OCI-M2 (cell line): ENCODE data around the gene PRKD1.

Experiments
- DNase-seq: peaks from one replicate; lab custom pipeline; 2025; ENCODE audit not compliant: unreplicated experiment; lab: John Stamatoyannopoulos, UW

PRKD1 gene

GRCh38 chr14:29630566-29631160 lies 297.0 kb downstream of the PRKD1 start:
- DNase-seq = no peak

- no peak for DNase-seq
These were observed 297.8 kb downstream of the PRKD1 start for GRCh38 chr14:29629839-29630238.

DNA sequence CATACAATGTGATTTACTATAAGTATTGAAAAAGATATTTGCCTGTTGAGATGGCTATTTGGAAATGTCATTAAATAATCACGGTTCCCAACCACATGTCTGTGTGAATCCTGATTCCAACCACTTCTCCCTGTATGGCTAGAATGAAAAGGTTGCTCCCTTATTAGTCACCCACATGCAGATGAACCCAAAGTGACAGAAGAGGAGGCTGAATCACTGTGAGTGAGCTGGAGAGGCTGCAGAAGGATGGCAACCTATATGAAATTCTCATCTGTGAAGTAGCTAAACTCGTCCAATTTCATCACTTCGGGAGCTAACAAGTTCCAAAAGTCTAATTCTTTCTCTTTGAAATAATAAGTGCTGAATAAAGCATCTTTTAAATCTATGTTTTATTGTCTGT lies 300.5 kb downstream of the PRKD1 start:
- DNase-seq = no peak

GRCh38 chr14:29618323-29619067 lies 309.2 kb downstream of the PRKD1 start:
- no peak for DNase-seq

- no peak for DNase-seq
These were observed 310.7 kb downstream of the PRKD1 start for GRCh38 chr14:29616922-29617321.

DNA sequence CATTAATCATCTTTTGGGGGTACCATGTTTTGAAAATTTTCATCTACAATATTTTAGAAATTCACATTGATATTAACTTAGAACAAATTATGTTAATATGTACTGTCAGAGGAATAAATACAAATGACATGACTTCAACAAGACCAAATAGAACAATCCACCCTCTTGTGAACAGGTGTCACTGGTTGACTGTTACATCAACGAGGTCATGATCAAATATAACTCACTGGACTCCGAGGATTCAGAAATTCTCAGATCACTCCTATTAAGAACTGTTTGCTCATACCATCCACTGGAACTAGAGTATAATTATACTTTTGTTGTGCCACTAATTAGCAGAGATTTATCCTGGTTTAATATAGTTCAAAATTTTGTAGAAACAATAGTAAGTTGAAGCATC lies 318.8 kb downstream of the PRKD1 start:
- DNase-seq = no peak

DNA sequence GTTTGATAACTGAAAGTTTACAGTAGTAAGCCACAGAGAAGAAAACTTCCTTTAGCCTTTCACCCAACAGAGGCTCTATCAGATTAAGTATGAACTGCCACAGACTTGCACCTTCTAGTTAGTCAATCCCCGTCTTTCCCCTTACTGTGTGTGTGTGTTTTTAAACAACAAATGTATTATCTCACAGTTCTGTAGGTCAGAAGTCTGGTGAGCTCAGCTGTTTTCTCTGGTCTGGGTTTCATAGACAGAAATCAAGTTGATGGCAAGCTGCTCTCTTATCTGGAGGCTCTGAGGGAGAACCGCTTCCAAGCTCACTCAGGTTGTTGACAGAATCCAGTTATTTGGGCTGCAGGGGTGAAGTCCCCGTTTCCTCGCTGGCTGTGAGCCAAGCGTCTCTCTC lies 320.5 kb downstream of the PRKD1 start:
- no peak for DNase-seq

DNA sequence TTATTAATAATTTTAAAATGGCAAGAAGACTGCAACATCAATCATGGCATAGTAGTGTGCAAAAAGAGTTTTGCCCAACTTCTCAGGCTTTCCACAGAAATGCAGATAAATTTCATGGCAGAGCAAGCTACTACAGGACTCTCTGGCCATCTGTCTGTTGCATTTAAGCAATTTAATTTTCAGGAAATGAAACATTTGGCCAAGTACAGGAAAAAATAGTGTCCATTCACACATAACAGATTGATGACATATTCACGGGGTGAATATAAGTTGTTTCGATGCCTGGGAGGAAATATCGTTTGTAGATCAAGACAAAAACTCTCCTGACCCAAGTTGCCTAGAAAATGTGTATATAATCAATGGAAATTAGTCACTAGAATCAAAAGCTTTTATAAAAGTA lies 324.0 kb downstream of the PRKD1 start:
- no peak for DNase-seq

DNA sequence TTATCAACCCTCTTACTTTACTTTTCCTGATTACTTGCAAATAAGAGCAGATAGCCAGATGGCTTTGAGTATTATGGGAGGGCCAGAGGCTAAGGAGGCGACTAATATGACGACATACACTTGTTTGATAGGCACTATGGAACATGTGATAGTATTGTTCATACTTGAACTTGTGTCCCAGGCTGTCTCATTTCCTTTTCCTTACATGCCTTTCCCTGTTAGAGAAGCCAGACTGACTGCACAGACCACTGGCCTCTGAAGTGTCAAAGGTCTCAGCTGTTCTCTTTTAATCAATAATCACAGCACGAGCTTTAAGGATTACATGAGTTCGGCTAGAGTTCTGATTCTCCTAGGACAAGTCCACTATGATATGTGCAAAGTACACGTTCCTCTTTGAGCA lies 326.0 kb downstream of the PRKD1 start:
- DNase-seq = no peak

- no peak for DNase-seq
These were observed 339.7 kb downstream of the PRKD1 start for GRCh38 chr14:29587761-29588470.

GRCh38 chr14:29587046-29587445 lies 340.6 kb downstream of the PRKD1 start:
- no peak for DNase-seq

- DNase-seq = no peak
These were observed 342.7 kb downstream of the PRKD1 start for GRCh38 chr14:29584992-29585391.

DNA sequence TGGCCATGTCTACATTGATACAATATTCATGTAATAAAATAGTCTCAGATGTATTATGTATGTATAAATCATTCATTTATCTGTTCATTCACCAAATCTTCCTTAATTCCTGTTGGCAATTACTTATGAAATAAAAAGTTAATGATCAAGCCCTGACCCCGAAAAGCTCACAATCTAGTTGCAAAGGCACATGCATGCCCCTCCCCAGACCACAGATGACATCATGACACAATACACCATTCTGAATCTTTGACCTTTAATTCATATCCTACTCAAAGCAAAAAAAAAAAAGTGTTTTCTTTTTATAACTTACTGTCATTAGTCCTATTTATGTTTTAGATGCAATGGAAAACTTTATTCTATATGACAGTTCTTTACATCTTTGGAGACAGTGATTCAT lies 346.9 kb downstream of the PRKD1 start:
- no peak for DNase-seq

DNA sequence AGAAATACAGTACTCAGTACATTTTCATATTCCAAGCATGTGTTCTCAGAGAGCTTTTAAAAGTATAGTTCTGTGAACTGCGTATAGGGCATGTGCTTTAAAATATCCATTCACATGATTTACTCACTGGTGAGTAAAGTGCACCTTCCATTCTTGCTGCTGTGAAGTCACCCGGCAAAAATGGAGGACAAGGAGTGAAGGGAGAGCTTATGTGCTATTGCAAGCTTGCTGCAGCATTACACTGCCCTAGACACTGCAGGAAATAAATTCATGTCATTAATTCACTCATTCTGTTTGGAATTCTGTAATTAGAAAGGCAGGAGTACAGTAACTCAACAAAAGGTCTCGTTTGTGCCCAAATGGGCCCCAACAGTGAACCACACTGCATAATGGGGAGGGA lies 347.8 kb downstream of the PRKD1 start:
- DNase-seq = no peak

- DNase-seq = no peak
These were observed 350.7 kb downstream of the PRKD1 start for GRCh38 chr14:29576927-29577326.

GRCh38 chr14:29569194-29569593 lies 358.5 kb downstream of the PRKD1 start:
- DNase-seq = no peak

DNA sequence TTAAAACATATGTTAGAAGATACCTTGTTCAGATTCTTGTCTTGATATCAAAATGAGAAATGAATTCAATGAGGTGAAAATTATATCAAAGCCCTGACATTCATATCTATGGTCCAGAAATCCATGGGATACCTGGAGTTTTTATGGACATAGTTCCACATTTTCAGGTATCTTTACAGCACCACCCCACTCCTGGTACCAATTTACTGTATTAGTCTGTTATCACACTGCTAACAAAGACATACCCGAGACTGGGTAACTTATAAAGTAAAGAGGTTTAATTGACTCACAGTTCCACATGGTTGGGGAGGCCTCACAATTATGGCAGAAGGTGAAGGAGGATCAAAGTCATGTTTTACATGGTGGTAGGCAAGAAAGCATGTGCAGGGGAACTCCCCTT lies 361.5 kb downstream of the PRKD1 start:
- no peak for DNase-seq

GRCh38 chr14:29558516-29558915 lies 369.1 kb downstream of the PRKD1 start:
- DNase-seq = no peak

- no peak for DNase-seq
These were observed 373.3 kb downstream of the PRKD1 start for GRCh38 chr14:29554335-29554734.

GRCh38 chr14:29553427-29553826 lies 374.2 kb downstream of the PRKD1 start:
- no peak for DNase-seq

- peak; percentile 50 for DNase-seq
These were observed 378.7 kb downstream of the PRKD1 start for GRCh38 chr14:29548948-29549370.

DNA sequence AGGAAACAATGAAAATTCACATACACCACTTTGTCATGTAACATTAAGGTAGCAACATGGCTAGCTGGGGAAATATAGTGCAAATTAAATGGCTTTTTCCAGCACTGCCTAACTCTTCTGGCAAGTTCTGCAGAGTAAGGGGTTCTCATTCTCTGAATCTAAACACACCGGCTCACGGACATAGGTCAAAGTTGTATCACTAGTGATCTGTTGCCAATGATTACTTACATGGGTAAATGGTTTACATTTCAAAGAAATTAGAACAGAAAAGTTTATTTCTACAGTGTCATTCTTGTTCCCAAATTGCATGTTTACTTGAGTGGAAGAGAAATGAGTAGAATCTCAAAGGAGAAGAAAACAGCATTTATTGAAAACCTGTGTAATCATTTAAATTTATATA lies 381.9 kb downstream of the PRKD1 start:
- no peak for DNase-seq
